ENCODE results near the gene UBE2Q2.
"Not testable (repeated sequence)": the region's sequence is repeated elsewhere in the genome, so short reads cannot be mapped to it uniquely, and the experiment has no call there.

Gene UBE2Q2

GRCh38 chr15:75864213-75865059 is 21.2 kb downstream of the UBE2Q2 start:
- DNase-seq (ENCODE audit: low spot score): no peak

- not testable (repeated sequence) for DNase-seq (ENCODE audit: low spot score)
These were observed 22.8 kb downstream of the UBE2Q2 start for GRCh38 chr15:75866045-75866444.

GRCh38 chr15:75866916-75867315 is 23.7 kb downstream of the UBE2Q2 start:
- DNase-seq (ENCODE audit: low spot score): no peak

DNA sequence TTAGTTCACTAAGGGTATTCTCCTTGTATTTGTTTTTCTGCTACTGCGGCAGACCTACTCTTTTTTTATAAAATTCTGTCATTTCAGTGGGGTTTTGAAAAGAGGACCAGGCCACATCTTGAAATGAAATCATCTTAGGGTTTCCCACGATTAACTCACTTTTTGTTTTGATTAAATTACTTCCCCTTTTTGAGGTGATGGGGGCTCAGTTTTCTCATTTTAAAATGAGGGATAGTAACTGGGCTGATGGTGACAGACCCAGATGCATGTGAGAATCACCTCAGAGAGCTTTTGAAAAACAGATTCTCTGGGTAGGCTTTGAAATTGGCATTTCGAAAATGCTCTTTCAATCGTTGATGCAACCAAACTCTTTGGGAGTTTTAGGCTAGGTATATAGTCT is 24.2 kb downstream of the UBE2Q2 start:
- no peak for DNase-seq (ENCODE audit: low spot score)

DNA sequence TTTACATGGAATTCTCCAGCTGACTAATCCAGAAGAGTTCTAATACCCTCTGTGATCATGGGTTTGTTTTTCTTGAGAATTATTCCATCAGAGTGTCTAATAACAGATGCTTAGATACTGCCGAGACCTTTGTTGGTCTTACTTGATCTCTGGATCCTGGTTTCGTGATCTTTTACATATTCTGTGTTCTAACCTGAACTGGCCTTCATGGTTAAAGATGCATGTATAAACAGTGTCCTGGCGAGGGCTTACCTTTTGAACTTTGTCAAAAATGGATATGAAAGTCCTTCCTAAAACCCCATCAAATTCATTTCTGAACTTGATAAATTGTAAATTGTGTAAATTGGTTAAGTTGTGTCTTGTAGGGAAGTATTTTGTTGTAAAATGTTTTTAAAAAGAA is 24.8 kb downstream of the UBE2Q2 start:
- DNase-seq (ENCODE audit: low spot score): no peak

DNA sequence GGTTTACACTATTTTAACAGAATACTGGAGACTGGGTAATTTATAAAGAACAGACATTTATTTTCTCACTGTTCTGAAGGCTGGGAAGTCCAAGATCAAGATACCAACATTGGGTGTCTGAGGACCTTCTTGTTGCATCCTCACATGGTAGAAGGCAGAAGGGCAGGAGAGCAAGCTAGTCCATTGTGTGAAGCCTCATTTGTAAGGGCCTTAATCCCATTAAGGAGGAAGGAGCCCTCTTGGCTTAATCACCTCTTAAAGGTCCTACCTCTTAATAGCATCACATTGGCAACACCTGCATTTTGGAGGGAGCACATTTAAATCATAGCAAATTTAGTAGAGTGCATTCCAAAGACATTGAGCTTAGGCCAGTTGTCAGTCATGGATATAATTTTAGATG is 26.2 kb downstream of the UBE2Q2 start:
- DNase-seq (ENCODE audit: low spot score): no peak

GRCh38 chr15:75871589-75871988 is 28.3 kb downstream of the UBE2Q2 start:
- DNase-seq (ENCODE audit: low spot score): not testable (repeated sequence)

GRCh38 chr15:75872403-75872990 is 29.2 kb downstream of the UBE2Q2 start:
- DNase-seq (ENCODE audit: low spot score): no peak

- no peak for DNase-seq (ENCODE audit: low spot score)
These were observed 40.8 kb downstream of the UBE2Q2 start for GRCh38 chr15:75884041-75884440.

DNA sequence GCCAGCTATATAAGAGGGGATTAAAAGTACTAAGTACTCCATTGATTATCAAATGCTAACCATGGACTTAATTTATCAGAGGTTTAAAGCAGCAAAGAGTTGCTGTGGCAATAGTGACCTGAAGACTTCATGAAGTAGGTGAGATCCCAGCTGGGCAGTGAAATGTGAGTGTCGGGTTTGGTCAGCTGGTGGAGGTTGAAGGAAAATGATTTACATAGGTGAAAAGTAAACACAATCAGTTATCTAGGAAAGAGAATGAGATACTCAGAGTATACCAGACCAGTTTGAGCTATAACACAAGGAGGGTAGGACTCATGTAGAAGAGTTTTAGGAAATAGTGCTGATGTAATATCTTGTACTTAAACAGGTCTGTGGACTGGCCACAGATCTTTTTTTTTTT is 43.9 kb downstream of the UBE2Q2 start:
- no peak for DNase-seq (ENCODE audit: low spot score)

DNA sequence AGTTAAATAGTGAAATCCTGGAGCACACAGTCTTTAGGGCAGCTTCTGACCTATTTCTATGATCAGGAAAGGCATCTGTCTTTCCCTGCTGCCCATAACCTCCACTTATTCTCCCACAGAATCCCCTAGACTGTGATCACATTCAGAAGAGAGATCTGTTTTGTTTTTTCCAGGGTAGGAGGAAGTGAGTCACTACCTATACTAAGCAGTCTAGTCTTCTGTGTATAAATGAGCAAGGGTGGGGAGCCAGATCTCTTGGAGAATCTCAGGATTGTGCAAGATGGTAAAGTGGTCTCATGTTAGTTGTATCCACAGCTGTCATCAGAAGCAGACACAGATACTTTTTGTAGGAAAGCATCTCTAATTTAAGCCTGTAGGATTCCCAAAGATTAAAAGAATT is 48.6 kb downstream of the UBE2Q2 start:
- peak; percentile 51 for DNase-seq (ENCODE audit: low spot score)

- no peak for DNase-seq (ENCODE audit: low spot score)
These were observed 52.5 kb downstream of the UBE2Q2 start for GRCh38 chr15:75895731-75896130.

GRCh38 chr15:75900577-75900976 is 57.3 kb downstream of the UBE2Q2 start:
- no peak for DNase-seq (ENCODE audit: low spot score)

DNA sequence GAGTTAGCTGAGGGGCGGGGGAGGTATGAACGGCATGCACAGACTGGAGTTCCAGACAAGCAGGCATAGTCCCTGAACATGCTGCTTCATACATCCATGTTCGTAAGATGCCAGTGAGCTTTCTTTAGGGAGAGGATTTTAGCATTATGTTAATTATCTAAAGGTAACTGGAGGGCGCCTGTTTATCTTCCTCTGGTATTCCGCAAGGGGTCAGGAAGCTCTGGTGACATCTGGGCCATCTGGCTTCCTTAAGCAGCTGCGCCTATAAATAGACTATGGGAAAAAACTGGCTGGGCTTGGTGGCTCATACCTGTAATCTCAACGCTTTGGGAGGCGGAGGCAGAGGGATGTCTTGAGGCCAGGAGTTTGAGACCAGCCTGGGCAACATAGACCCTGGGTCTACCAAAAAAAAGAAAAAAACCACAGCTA is 58.9 kb downstream of the UBE2Q2 start:
- no peak for DNase-seq (ENCODE audit: low spot score)

- peak; percentile 81 for DNase-seq (ENCODE audit: low spot score)
These were observed 60.3 kb downstream of the UBE2Q2 start, which contains the start of gene FBXO22 for GRCh38 chr15:75903331-75904239. TSS of gene FBXO22 (plus strand) at chr15:75903878. CDS start at chr15:75903964, 86 bp downstream.

- DNase-seq (ENCODE audit: low spot score): no peak
These were observed 62.0 kb downstream of the UBE2Q2 start for GRCh38 chr15:75905231-75905630.

GRCh38 chr15:75910355-75910754 is 67.1 kb downstream of the UBE2Q2 start:
- DNase-seq (ENCODE audit: low spot score): not testable (repeated sequence)

DNA sequence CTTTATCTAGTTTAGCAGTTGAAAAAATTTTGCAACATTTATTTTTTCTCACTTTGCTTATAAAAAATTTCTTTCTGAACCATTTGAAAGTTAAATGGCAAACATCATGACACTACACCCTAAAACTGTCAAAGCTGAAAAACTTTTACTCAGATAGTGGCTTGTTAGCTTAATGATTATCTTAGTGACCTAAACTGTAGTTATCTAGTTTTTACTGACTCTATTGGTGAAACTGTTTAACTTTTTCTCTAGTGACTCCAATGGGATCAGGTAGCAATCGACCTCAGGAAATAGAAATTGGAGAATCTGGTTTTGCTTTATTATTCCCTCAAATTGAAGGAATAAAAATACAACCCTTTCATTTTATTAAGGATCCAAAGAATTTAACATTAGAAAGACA is 73.7 kb downstream of the UBE2Q2 start:
- no peak for DNase-seq (ENCODE audit: low spot score)

DNA sequence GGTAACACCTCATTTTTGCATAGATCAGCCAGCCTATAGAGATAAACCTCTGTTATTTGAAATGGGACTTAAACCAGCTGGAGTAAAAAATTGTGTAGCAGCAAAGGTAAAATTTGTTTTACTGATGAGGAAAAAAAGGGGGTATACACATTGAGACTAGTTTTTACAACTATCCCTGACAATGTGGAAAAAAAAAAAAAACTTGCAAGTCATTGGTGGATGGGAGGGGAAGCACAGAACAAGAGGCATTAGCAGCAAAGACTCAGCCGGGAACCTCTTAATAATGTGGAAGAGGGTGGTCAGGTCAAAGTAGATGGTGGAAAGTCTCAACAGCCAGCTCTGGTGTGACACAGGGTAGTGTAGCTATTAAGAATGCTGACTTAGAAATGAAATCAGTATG is 74.9 kb downstream of the UBE2Q2 start:
- DNase-seq (ENCODE audit: low spot score): no peak

DNA sequence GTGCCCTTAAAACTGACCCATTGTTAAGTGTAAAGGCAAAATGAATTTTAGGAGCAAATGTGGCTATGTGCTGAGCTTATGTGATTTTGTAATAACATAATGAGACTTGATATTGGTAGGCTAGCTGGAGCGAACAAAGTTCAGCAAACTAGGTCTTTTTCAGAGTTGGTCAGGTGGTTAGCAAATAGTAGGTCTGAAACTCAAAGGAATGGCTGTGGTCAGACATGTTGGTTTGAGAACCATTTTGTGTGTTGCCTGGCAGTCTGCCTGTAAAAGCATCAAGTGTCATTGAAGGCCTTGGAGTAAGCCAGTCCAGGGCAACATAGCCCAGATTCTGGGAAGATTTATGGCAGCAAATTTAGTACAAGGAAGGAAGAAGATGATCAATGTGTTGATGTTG is 76.8 kb downstream of the UBE2Q2 start:
- no peak for DNase-seq (ENCODE audit: low spot score)

DNA sequence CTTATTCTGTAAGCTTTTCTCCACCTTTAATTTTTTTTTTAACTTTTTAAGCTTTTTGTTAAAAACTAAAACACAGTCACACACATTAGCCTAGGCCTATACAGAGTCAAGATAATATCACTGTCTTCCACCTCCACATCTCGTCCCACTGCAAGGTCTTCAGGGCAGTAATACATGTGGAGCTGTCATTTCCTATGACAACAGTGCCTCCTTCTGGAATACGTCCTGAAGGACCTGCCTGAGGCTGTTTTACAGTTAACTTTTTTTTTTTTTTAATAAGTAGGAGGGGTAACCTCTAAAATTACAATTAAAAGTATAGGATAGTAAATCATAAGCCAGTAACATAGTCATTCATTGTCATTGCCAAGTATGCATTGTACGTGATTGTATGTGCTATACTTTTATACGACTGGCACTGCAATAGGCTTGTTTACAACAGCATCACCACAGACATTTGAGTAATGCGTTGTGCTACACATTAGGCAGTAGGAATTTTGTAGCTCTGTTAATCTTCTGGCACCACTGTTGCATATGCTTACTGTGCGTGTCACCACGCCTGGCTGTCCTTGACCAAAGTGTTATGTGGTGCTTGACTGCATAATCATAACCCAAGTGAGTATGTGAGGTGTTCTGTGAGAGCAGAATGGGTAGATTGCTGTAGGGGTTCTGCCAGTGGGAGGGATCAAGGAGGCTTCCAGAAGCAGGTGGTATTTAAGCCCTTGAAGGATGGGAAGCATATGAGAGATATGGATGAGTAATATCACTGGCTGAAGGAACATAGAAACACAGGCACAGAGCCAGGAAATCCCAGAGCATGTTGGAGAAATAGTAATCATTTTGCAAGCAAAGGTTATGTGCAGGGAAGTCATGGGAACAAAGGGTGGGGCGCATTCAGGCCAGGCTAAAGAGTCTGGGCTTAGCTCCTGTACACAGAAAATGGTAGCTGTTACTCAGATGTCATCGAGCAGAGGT is 78.8 kb downstream of the UBE2Q2 start:
- no peak for DNase-seq (ENCODE audit: low spot score)
